Measurements from ENCODE around the gene IDH3A. TPM values are rescaled to one million over a fixed set of nuclear protein-coding genes. Genes with fewer than 3 reads are reported as not detected.
A peak's percentile ranks its signal among the peaks of the same experiment; 100 is the strongest.

The IDH3A gene
- total RNA-seq, 1 experiment from 2014 or later, result 115 TPM

GRCh38 chr15:78211189-78211921 is 62.2 kb downstream of the IDH3A start:
- CTCF ChIA-PET, result interaction anchor here (2.6 kb wide), 1 partner anchor 16 kb away, joined by 12 read pairs; no protein-coding TSS in a partner anchor

More at GRCh38 chr15:78211189-78211921, 62.2 kb downstream of the IDH3A start:
- no peaks in the 10 kb centered on the region for H3K79me2 ChIP-seq (ENCODE audit: insufficient read depth, low read length)
- H3K9me2 ChIP-seq (ENCODE audit: insufficient read depth), result no peaks in the 10 kb centered on the region
- no TSS peak for BruUV-seq (replicated peaks)
- no peak overlapping the region for H3K9ac ChIP-seq (ENCODE audit: low read length)
- ATAC-seq, result no peak
- POLR2A ChIA-PET, result no interaction called here
- H3K4me1 ChIP-seq (ENCODE audit: control insufficient read depth in 1 of 2, insufficient read depth in 2 of 2, low read length in 2 of 2), result peaks cover 36 to 81% of the 10 kb centered on the region in 2 experiments
- H3K27ac ChIP-seq (ENCODE audit: low read depth, low read length), result no peak overlapping the region
- intact Hi-C loops (cut with micrococcal nuclease), result no loop called here
- RAD21 ChIA-PET (ENCODE audit: low non-redundant PET in 1 of 2, low total read pairs in 2 of 2, uncharacterized antibody in 2 of 2, unreplicated experiment in 2 of 2), result no interaction called here
- DNase-seq (ENCODE audit: low read depth, low spot score), result no peak
- TF ChIP-seq YY1 (IDR thresholded peaks at IDR 0.05; ENCODE audit: extremely low read depth, insufficient replicate concordance, low read depth, low read length) (no peak), JUND (IDR thresholded peaks at IDR 0.05) (no peak), REST (IDR thresholded peaks at IDR 0.05; ENCODE audit: low read depth) (no peak), FOSL1 (IDR thresholded peaks at IDR 0.05; ENCODE audit: low read depth) (no peak), CEBPB (IDR thresholded peaks at IDR 0.05; ENCODE audit: low read depth) (no peak), SIN3A (IDR thresholded peaks at IDR 0.05; ENCODE audit: low read depth) (no peak), SP1 (IDR thresholded peaks at IDR 0.05; ENCODE audit: low read depth) (no peak), MAX (IDR thresholded peaks at IDR 0.05) (no peak), EGR1 (IDR thresholded peaks at IDR 0.05; ENCODE audit: low read depth) (no peak), ZNF274 (IDR thresholded peaks at IDR 0.05; ENCODE audit: low read depth, low read length) (no peak), SRF (IDR thresholded peaks at IDR 0.05; ENCODE audit: low read depth) (no peak), EZH2 (IDR thresholded peaks at IDR 0.05) (no peak), POLR2A (IDR thresholded peaks at IDR 0.05; ENCODE audit: borderline replicate concordance, extremely low read depth, insufficient read depth, insufficient read length) (no peak), RAD21 (IDR thresholded peaks at IDR 0.05; ENCODE audit: low read depth) (no peak)
- no peaks in the 10 kb centered on the region for H3K36me3 ChIP-seq (ENCODE audit: control insufficient read depth in 1 of 2, insufficient read depth in 2 of 2, low read length in 2 of 2)
- no peaks in the 10 kb centered on the region for H3K9me3 ChIP-seq (ENCODE audit: control insufficient read depth in 1 of 2, insufficient read depth in 1 of 2, low read depth in 1 of 2, low read length in 2 of 2)
- H3K27me3 ChIP-seq (ENCODE audit: insufficient read depth, low read length), result no peaks in the 10 kb centered on the region
- H2AFZ ChIP-seq (ENCODE audit: low read depth, low read length, poor library complexity, severe bottlenecking), result no peak overlapping the region
- no peaks in the 10 kb centered on the region for H4K20me1 ChIP-seq (ENCODE audit: insufficient read depth)
- H3K4me2 ChIP-seq (ENCODE audit: low read length), result 0 out of 2 replicates have a peak overlapping the region, but pooled peaks have one; percentile 75
- no peak overlapping the region for H3K4me3 ChIP-seq (replicated peaks in 1 of 2; ENCODE audit: low read depth in 1 of 2, low read length in 2 of 2)
